Stimulated activated CD8-positive, alpha-beta memory T cell treated with anti-CD3 and anti-CD28 coated beads, Interleukin-15, amount 100 ng/mL, for 24 hours (primary cell): ENCODE results near the gene YLPM1.
"Not testable (repeated sequence)": the region's sequence is repeated elsewhere in the genome, so short reads cannot be mapped to it uniquely, and the experiment has no call there.

Source experiments
- DNase-seq: peaks from one replicate; pipeline ENCODE4 v3.0.0-alpha.2; 2020; ENCODE audit warnings: low read depth

YLPM1 gene

GRCh38 chr14:74762917-74763802, at the start of gene YLPM1:
Gene YLPM1, plus strand, starts transcription at chr14:74763316. Its CDS starts 174 bp downstream, at chr14:74763490.
- DNase-seq = peak; percentile 83

GRCh38 chr14:74713395-74713735, 49.8 kb upstream of the YLPM1 start:
- no peak for DNase-seq

GRCh38 chr14:74720526-74720925, 42.6 kb upstream of the YLPM1 start:
- DNase-seq = no peak

DNA sequence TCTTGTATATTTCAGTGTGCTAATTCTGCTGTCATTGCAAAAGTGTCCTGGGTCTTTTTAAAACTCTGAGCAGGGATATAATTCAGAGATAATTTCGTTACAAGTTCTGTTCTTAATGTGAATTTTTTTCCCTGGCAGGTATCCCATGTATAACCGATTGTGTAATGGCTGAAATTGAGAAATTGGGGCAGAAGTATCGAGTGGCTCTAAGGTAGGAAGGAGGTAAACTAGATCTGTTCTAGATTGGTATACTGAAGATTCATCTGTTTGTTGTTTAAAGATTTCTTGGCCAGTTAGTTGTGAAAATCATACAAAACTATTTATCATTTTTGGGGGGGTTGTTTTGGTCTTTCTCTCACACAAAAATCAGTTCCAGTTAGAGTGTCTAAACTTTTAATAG, 40.0 kb upstream of the YLPM1 start:
- no peak for DNase-seq

DNA sequence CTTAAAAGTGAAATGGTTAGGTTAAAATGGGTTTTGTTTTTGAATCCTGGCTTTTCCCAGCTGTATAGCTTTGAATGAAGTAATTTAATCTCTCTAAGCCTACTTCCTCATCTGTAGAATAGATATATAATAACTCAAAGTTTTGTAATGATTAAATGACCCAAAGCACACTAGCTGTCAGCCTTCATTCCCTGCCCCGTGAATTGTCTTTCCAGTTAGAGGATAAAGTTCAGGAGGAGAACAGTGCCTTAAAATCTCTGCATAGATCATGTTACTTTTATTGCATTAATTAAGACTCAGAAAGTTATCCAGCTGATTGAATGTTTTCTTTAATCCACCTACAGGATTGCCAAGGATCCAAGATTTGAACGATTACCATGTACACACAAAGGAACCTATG, 30.7 kb upstream of the YLPM1 start:
- no peak for DNase-seq

GRCh38 chr14:74733221-74733620, 29.9 kb upstream of the YLPM1 start:
- no peak for DNase-seq

GRCh38 chr14:74735125-74735524, 28.0 kb upstream of the YLPM1 start:
- DNase-seq = no peak

GRCh38 chr14:74737753-74738325, 25.3 kb upstream of the YLPM1 start:
- no peak for DNase-seq

DNA sequence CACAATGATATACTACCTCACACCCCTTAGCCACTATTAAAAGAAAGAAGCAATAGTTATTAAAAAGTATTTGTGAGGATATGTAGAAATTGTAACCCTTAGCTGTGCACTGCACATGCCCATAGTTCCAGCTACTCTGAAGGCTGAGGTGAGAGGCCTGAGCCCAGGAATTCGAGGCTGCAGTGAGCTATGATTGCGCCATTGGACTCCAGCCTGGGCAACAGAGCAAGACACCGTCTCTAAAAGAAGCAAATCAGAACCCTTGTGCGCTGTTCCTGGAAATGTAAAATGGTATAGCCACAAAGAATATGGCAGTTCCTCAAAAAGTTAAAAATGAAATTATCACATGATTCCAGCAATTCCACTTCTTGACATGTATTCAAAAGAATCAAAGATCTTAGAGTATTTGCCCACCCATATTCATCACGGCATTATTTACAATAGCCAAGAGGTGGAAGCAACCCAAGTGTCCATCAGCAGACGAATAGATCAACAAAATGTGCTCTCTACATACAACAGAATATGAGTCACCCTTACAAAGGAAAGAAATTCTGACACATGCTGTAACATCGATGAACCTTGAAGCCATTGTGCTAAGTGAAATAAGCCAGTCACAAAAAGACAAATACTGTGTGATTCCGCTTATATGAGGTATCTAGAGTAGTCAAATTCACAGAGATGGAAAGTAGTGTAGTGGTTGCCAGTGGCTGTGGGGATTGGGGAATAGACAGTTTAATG, 23.7 kb upstream of the YLPM1 start:
- no peak for DNase-seq

GRCh38 chr14:74747237-74747636, 15.9 kb upstream of the YLPM1 start:
- DNase-seq = no peak

- no peak for DNase-seq
Measured at GRCh38 chr14:74754157-74754556, 9.0 kb upstream of the YLPM1 start.

DNA sequence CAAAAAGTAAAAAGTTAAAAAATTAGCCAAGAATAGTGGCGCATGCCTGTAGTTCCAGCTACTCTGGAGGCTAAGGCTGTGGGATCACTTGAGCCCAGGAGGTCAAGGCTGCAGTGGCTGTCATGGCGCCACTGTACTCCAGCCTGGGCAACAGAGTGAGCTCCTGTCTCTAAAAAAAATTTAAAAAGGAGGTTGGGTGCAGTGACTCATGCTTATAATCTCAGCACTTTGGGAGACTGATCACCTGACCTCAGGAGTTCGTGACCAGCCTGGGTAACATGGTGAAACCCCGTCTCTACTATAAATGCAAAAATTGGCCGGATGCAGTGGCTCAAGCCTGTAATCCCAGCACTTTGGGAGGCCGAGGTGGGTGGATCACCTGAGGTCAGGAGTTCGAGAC, 8.2 kb upstream of the YLPM1 start:
- no peak for DNase-seq

GRCh38 chr14:74756326-74756725, 6.8 kb upstream of the YLPM1 start:
- no peak for DNase-seq

GRCh38 chr14:74758505-74758904, 4.6 kb upstream of the YLPM1 start:
- not testable (repeated sequence) for DNase-seq

DNA sequence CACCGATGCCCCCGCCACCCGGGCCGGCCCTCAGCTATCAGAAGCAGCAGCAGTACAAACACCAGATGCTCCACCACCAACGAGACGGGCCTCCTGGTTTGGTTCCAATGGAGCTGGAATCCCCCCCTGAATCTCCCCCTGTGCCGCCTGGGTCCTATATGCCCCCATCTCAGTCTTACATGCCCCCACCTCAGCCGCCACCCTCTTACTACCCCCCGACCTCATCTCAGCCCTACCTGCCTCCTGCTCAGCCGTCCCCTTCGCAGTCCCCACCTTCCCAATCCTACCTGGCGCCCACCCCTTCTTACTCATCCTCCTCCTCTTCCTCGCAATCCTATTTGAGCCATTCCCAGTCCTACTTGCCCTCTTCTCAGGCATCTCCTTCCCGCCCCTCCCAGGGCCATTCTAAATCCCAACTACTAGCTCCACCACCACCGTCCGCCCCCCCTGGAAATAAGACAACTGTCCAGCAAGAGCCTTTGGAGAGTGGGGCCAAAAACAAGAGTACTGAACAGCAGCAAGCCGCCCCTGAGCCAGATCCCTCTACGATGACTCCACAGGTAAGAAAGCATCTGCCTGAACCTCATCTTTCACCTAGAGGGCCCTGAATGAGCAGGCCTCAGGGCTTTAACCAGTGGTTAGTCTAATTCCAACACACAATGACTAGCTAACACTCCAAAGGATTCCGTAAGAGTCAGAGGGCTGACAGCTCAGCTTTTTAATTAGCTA, 851 bp downstream of the YLPM1 start:
- DNase-seq = no peak

DNA sequence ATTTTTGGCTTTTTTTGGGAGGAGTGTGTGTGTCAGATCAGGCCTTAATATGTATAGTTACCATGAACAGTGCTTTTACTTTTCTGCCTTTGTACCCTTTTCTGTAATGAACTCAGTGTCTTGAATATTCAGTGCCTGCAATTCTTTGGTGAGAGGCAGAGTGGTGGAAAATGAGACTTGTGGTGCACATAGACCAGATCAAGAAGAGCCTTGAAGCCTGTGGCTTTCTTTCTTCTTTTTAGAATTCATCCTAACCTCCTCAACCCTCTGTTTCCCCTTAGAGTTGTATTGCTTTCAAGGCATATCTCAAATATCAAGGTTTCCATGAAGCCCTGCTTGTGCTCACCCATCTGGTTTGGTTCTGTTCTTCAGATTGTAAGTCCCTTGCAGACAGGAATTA, 2.6 kb downstream of the YLPM1 start:
- DNase-seq = no peak

DNA sequence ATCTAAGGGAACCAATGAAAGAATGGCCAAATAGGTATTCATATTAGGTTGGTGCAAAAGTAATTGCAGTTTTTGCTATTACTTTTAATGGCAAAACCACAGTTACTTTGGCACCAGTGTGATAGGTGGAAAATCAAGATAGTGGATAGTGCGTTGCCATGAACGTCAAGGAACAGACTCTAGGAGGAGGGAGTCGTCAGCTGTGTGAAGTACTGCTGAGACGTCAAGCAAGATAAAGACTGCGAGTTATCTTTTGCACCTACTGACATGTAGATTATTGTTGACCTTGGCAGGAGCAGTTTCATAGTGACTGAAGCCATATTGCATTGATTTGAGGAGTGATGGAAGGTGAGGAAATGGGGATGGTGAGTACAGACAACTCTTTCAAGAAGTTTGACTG, 8.3 kb downstream of the YLPM1 start:
- DNase-seq = no peak

DNA sequence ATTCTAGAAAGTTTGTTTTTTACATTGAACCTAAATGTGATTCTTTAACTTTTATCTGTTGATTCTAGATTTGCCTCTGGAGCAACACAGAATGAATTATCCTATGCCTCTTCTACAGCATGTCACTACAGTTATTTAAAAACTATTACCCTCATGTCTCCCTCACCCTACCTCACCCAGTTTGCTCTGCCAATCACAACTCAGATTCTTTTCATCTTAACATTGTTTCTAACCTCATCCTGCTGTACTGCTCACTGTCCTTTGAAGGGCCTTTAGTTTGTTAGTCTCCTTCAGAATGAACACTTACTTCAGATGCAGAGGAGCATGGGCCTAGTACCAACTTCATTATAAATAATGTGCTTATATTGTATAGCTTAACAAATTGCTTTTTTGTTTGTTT, 21.5 kb downstream of the YLPM1 start:
- no peak for DNase-seq

DNA sequence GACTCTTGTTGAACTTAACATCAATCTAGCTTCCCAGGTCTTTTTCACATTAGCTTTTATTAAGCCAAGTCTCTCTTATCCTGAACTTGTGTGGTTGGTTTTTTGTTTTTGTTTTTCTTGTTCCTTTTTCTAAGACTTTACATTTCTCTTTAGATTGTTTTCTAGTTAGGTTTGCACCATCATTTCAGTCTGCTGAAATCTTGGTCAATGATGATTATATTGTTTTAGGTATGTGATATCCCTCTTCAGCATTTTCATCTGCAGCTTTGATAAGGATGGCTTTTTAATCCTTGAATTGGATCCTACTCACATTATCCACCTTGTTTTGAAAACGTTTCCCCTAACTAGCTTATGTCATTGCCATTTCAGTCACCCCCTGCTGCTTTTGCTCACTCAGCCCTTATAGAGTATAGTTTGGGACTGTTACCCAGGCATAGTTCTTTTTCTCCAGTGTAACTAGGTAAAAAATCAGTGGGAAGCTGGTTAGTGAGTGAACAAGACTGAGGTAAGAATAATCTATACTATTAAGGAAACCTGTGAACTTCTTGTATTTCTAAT, 22.0 kb downstream of the YLPM1 start:
- DNase-seq = no peak

DNA sequence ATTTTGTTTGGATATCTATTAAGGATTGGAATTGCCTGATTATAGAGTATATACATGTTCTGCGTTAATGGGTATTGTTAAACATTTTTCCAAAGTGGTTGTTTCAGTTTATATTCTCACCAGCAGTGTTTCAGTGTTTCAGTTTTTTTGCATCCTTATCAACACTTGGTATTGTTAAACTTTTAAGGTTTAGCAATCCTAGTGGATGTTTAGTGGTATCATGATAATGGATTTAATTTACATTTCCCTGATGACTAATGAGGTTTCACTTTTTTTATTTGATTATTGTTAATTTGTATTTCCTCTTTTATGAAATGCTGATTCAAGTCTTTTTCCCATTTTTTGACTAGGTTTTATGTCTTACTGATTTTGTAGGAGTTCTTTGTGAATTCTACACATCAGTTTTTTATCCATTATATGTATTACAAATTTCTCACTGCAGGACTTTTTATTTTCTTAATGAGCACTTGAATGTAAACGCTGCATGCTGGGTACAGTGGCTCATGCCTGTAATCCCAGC, 23.7 kb downstream of the YLPM1 start:
- DNase-seq = no peak

- DNase-seq = no peak
Measured at GRCh38 chr14:74792249-74793039, 29.3 kb downstream of the YLPM1 start.
